GM19328 (cell line): Measurements from ENCODE around the gene CENPO.
"Not testable (repeated sequence)": the region's sequence is repeated elsewhere in the genome, so short reads cannot be mapped to it uniquely, and the experiment has no call there.

Experiments
- ATAC-seq: cut with Tn5 transposase; IDR thresholded peaks from one replicate; pipeline ENCODE4 v1.9.1; 2021; ENCODE audit warnings: mild to moderate bottlenecking, moderate library complexity; ENCODE audit not compliant: unreplicated experiment

The CENPO gene

DNA sequence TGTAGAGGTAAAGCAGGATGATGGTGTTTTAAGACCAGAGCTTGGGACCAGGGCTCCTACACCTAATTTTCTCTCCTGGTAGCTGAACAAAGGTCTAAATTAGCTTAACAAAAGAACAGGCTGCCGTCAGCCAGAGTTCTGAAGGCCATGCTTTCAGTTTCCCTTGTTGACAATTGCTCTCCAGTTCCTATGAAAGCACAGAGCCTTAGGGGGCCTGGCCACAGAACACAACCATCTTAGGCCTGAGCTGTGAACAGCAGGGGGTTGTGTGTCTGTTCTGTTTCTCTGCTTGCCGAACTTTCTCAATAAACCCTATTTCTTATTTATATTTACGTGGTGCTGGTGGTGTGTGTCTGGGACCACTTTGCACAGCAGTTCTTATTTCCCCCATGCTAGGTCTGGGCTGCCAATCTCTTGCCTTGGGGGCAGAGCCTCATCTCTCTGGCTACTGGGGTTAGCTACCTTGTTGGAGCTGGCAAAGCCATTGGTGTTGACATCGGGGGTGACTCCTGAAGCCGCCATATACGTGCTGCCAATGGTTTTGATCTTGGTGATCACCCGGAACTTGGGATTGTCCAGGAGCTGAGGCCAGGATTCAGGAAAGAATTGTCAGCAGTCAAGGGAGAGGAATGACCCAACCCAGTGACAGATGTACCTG lies 29.0 kb downstream of the CENPO start:
- no peak for ATAC-seq

GRCh38 chr2:24824071-24824588 lies 30.9 kb downstream of the CENPO start:
- ATAC-seq = no peak

- ATAC-seq = no peak
Observed at GRCh38 chr2:24824966-24825882, 32.0 kb downstream of the CENPO start.

GRCh38 chr2:24825883-24826772 lies 32.9 kb downstream of the CENPO start:
- no peak for ATAC-seq

DNA sequence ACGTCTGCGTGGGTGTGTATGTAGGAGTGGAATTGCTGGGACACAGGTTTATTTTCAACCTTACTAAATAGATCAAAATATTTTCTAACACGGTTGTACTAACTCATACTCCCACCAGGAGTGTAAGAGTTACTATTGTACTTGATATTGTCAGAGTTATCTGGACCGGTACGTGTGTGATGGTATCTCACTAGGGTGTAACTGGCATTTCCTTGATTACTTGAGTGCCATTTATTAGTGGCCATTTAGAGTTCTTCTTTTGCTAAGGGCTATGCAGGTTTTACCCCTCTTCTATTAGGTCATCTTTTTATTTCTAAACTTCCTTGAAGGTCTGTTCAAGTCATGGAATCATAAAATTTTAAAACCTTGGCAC lies 33.5 kb downstream of the CENPO start:
- no peak for ATAC-seq

DNA sequence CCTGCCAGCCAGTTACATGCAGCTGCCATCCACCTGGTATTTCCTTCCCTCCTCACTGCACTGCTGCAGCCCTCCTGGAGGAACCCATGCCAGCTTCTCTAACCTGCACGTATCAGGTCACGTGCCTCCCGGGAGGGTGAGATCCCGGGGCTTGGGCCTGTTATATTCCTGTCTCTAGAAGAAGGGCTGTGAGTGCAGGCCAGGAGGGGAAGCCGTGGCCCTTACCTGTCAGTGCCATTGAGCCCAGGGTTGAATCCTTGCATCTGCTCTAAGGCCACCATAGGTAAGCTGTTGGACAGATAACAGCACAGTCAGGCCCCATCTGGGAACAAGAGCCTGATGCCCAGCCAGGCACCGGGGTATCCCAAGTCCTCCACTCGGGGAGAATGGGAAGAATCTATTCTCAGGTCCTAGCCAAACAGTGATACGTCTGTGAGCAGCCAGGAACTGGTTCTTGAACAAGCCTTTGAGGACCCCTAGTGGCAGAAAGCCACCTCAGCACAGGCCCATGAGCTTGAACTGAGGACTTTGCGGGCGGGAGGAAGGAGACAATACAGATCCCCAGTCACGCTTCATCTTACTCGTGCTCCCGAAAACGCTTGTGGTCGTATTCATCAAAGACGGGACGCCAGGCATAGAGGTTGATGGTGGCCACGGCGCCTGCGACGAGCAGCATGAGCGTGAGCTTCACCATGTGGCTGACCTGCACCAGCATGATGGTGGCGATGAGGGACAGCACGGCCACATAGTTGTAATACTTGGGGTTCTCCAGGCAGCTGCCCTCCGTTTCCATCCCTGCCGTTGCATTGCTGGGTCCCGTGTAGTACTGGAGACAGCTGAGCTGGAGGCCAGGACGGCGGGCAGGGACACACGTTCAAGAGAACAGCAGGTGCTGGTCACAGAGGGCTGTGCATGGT lies 34.4 kb downstream of the CENPO start:
- no peak for ATAC-seq

DNA sequence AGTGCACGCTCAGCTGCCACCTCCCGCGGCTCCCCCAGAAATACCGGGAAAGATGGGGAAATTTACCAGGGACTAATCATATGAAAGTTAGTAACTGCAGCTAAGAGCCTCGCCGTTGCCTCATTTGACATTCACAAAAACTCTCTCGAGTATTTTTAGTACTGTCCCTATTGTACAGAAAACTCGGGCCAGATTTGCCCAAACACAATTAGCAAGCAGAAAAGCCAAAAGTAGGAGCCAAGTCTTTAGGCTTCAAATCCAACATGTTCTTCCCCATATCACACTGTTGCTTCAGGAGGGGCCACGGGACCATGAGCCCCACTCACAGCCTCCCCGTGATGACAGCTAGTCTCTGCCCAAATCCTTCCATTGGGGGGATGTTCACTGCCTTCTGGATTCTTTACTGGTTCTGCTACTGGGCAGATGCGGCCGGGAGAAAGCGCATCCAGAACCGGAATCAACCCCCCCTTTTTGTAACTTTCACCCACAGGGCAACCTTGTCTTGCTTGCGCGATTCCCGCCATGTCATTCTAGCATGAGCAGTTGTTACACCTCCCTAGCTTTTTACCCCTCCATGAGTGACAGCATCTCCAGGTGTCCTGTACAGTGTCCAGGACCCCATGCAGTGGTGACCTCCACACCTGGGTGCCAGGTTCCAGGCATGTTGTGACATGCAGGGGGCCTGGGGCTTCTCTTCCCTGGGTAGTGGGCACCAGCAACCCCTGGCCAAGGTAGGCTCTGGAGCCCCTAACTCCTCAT lies 35.2 kb downstream of the CENPO start:
- ATAC-seq = no peak

- no peak for ATAC-seq
Observed at GRCh38 chr2:24830351-24830750, 37.1 kb downstream of the CENPO start.

GRCh38 chr2:24830786-24831185 lies 37.6 kb downstream of the CENPO start:
- ATAC-seq = no peak

GRCh38 chr2:24831221-24832072 lies 38.2 kb downstream of the CENPO start:
- no peak for ATAC-seq

DNA sequence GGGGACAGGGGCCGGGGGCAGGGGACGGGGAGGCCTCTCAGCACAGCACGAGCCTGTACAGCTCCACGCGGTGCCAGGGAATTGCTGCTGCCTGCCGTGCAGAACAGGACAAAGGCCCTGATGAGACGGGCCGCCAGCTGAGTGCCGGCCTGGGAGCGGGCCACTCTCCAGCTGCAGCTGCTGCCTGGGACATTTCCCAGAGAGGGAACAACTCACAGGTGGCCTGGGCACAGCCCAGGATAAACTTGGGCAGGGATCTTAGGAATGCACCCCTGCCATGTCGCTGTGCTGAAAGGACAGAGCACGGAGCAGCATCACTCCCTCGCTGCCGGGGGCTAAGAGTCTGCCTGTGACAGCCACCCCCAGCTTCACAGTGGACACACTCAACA lies 38.8 kb downstream of the CENPO start:
- no peak for ATAC-seq

DNA sequence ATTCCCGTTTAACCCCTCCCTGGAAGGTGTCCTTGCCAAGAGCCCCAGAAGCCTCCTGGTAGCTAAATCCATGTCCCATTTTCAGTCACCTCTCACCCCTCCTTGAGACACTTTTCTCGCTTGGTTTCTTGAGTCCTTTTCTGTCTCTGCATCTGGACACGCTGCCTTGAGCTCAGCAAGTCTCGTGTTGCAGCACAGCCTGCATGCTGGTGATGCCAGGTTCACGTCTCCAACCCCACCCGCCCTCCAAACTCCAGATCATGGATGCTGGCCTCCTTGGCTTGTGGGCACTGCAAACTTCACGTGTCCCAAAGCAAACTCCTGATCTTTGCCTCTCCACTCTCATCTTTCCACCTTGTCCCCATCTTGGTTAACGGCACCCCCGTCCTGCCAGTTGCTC lies 39.3 kb downstream of the CENPO start:
- ATAC-seq = no peak

DNA sequence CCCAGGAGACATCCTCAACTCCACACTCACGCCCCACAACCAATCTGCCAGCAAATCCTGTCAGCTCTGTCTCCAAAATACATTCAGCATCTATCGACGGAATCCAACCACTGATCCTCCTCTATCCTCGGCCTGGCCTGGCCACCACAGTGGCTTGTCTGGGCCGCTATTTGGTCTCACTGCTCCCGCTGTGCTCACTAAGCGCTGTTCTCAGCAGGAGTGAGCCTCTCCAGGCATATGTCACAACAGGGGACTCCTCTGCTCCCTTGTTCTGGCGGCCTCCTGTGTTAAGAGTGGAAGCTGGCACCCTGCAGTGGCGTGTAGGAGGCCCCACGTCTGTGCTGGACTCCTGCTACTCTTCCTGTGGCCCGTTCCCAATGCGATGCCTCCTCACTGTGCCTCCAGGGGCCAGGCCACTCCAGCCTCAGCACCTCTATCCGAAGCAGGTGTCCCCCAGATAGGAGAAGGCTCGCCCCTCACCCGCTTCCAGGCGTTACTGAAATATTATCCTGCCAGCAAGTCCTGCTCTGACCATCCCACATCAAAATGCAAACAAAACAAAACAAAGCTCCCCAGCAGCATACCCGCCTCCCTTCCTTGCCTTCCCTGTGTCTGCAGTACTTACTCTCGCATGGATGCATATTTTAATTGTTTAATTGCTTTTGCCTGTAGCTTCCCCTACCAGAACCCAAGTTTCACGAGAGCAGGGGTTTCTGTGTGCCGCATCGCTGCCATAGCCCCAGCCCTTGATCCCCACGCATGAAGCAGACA lies 39.9 kb downstream of the CENPO start:
- no peak for ATAC-seq

DNA sequence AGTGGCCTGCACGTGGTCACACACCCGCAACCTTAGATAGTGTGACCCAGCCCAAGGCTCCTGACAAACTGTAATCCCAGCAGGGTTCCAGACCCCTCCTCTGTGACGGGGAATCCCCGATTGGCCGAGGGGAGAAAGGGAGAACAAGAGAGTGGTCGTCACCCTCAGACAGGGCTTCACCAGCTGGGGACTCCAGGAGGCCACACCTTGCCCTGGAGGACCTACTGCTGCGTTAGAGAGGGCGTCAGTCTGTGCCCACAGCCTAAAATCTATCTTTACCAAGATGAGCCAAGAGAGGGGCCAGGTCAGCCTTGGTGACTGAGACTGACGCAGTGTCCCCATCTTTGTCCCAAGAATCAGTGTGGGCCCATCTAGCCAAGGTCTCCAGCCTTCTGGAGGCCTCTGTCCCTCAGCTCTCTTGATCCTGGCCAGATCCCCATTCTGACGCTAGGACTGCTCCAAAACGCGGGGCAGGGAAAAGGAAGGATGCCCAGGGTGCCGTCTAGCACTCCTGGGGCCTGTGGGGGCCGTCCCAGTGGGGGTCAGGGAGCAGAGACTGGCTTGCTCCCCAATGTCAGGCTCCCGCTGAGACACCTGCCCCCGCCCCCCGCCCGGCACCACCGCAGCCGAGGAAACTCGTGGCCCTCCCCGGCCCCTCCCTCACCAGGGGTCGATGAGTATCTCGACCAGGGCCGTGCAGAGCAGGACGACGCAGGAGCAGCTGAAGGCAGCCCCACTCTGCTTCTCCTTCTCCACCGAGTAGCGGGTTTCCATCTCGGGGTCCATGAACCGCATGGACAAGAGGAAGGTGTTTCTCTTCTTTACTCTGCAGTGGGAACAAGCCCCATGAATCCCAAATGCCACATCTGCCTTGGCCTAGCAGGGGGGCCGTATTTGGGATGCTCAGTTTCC lies 40.9 kb downstream of the CENPO start:
- no peak for ATAC-seq

DNA sequence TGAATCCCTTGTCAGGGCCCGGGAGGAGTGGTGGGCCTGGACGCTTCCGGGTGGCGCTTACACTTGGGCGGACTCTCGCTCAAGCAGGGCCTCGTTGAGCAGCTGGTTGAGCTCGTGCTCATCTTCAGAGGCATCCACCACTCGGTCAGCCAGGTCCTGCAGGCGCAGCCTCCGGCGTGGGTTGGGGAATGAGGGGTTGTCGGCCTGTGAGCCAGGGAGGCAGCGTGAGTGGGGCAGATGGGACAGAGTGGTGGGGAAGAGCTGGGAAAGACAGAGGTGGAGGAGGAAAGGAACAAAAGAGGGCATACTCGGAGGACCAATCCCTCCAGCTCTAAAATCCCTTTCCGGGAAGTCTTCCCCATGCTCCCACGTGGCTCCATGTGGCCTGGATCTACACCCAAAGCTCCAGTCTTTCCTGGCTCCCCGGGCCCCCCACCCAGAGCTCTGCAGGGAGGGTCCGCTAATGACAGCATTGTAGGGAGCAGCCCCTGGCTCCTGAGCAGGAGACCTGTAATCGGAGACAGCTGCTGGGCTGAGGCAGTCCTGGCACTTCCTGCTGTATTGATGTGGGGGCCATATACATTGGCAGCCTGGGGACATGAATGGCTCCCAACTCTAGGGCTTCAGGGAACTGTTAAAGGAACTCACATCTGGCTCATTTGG lies 41.6 kb downstream of the CENPO start:
- ATAC-seq = no peak

- ATAC-seq = not testable (repeated sequence)
Observed at GRCh38 chr2:24835411-24835810, 42.2 kb downstream of the CENPO start.
